ENCODE results near the gene ZNF512B. TPM values are rescaled to one million over a fixed set of nuclear protein-coding genes. Genes with fewer than 3 reads are reported as not detected.

ZNF512B gene
- total RNA-seq, 1 experiment from 2014 or later: 10.3 TPM

DNA sequence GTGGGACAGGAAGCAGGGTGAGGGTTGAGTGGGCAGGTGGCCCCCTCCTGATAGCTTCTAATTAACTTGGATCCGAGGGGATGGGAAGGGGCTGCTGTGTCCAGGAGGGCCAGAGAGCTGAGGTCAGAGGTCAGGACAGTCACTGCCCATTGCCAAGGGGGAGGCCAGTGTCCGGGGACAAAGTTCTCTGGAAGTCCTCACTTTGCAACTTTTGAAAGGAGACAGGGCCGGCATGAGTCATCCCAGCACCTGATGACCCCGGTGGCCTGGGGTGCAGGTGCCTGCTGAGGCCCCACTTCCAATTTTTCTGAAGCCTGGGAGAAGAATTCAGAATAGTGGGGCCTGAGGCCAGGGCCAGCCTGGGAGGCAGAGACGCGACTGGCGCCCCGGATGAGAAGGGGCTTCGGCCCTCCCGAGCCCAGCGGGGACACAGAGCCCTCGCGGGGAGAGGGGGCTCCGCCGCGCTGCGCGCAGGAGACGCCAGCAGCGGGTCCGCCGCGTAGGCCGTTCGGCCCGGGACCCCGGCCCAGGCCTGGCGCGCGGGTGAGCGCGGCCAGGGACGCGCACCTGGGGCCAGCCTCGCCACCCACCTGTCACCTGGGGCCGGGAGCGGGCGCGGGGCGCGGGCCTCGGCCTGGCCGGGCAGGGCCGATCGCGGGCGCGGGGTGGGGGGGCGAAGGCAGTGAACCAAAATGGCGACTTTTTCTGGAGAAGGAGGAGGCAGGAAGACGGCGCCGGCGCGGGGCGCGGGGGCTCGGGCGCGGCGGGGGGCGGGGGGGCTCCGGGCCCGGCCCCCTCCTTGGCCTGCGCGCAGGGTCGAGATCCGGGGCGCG is 586 bp downstream of the ZNF512B start:
- ChIA-PET RAD21 (ENCODE audit: low non-redundant PET in 1 of 2, low total read pairs in 2 of 2, uncharacterized antibody in 2 of 2, unreplicated experiment in 2 of 2) (no interaction called here), POLR2A (no interaction called here), CTCF (no interaction called here)
- Histone ChIP-seq H3K27me3 (ENCODE audit: insufficient read depth, low read length) (no peaks in the 10 kb centered on the region), H3K4me3 (replicated peaks in 1 of 2; ENCODE audit: low read depth in 1 of 2, low read length in 2 of 2) (peak overlapping the region; percentile 54 to 62), H3K9ac (ENCODE audit: low read length) (peak overlapping the region; percentile 63), H3K9me3 (ENCODE audit: control insufficient read depth in 1 of 2, insufficient read depth in 1 of 2, low read depth in 1 of 2, low read length in 2 of 2) (no peaks in the 10 kb centered on the region), H2AFZ (ENCODE audit: low read depth, low read length, poor library complexity, severe bottlenecking) (no peak overlapping the region), H3K36me3 (ENCODE audit: control insufficient read depth in 1 of 2, insufficient read depth in 2 of 2, low read length in 2 of 2) (0 out of 4 replicates have a peak, but pooled peaks cover 0 to 5% of the 10 kb centered on the region in 2 experiments), H3K4me1 (ENCODE audit: control insufficient read depth in 1 of 2, insufficient read depth in 2 of 2, low read length in 2 of 2) (peaks cover 21 to 32% of the 10 kb centered on the region in 2 experiments), H3K27ac (ENCODE audit: low read depth, low read length) (peak overlapping the region; percentile 71; the same call in 1 of the 2 replicates), H4K20me1 (ENCODE audit: insufficient read depth) (no peaks in the 10 kb centered on the region), H3K79me2 (ENCODE audit: insufficient read depth, low read length) (peaks cover 4% of the 10 kb centered on the region; the same call in 1 of the 2 replicates), H3K4me2 (ENCODE audit: low read length) (peak overlapping the region; percentile 76), H3K9me2 (ENCODE audit: insufficient read depth) (no peaks in the 10 kb centered on the region)
- peak; percentile 15 for ATAC-seq
- TF ChIP-seq ZFX (IDR thresholded peaks at IDR 0.05) (peak; percentile 85; the same call in 1 of the 2 replicates), FOSL1 (IDR thresholded peaks at IDR 0.05; ENCODE audit: low read depth) (no peak)
- intact Hi-C loops (cut with micrococcal nuclease): no loop called here
- BruUV-seq (replicated peaks): TSS peak; percentile 35
- no peak for DNase-seq (ENCODE audit: low read depth, low spot score)

DNA sequence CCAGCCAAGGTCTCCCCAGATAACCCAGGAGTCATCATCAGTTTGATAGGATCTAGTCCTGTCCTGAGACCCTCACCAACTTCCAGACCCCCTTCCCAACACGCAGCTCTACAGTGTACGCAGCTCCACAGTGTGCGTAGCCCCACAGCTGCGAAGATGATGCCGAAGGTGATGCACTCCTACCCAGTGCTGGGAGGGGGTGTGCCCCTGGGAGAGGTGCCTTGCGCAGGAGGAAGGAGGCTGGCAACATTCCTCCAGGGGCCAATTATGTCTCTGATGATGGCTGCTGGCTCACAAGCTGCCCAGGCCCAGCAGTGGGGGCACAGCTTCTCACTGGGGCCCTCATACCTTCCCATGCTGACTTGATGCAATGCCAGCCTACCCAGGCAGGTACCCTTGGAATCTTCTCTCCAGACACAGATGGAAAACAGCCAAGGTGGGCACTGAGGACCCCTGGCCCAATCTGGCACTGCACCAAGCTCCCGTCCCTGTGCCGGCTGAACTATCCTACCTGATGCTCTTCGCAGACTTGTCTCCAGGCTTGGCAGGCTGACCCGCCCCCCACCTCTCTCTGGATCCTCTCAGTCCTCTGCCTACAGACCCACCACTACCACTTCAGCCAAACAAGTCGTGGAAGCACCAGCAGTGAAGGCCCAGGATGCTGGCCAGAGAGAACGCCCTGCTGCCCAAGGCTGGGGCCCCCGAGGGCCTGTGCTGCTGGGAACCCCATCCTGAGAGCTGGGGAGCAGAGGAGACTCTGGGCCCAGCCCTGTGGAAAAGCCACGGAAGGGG is 1.4 kb downstream of the ZNF512B start:
- H4K20me1 ChIP-seq (ENCODE audit: insufficient read depth): no peaks in the 10 kb centered on the region
- H3K9me2 ChIP-seq (ENCODE audit: insufficient read depth): no peaks in the 10 kb centered on the region
- CTCF ChIA-PET: no interaction called here
- H2AFZ ChIP-seq (ENCODE audit: low read depth, low read length, poor library complexity, severe bottlenecking): no peak overlapping the region
- intact Hi-C loops (cut with micrococcal nuclease): no loop called here
- no peak for ATAC-seq
- no peak for DNase-seq (ENCODE audit: low read depth, low spot score)
- BruUV-seq (replicated peaks): no TSS peak
- no peaks in the 10 kb centered on the region for H3K9me3 ChIP-seq (ENCODE audit: control insufficient read depth in 1 of 2, insufficient read depth in 1 of 2, low read depth in 1 of 2, low read length in 2 of 2)
- H3K4me2 ChIP-seq (ENCODE audit: low read length): peak overlapping the region; percentile 76
- POLR2A ChIA-PET: interaction anchor here (1.2 kb wide), 1 partner anchor 10 kb away, joined by 5 read pairs; no protein-coding TSS in a partner anchor
- H3K79me2 ChIP-seq (ENCODE audit: insufficient read depth, low read length): peaks cover 4% of the 10 kb centered on the region; the same call in 1 of the 2 replicates
- peak overlapping the region; percentile 63 for H3K9ac ChIP-seq (ENCODE audit: low read length)
- H3K36me3 ChIP-seq (ENCODE audit: control insufficient read depth in 1 of 2, insufficient read depth in 2 of 2, low read length in 2 of 2): 0 out of 4 replicates have a peak, but pooled peaks cover 0 to 5% of the 10 kb centered on the region in 2 experiments
- H3K4me3 ChIP-seq (replicated peaks in 1 of 2; ENCODE audit: low read depth in 1 of 2, low read length in 2 of 2): peak overlapping the region; percentile 54 to 62
- peaks cover 18 to 25% of the 10 kb centered on the region in 2 experiments for H3K4me1 ChIP-seq (ENCODE audit: control insufficient read depth in 1 of 2, insufficient read depth in 2 of 2, low read length in 2 of 2)
- no peaks in the 10 kb centered on the region for H3K27me3 ChIP-seq (ENCODE audit: insufficient read depth, low read length)
- RAD21 ChIA-PET (ENCODE audit: low non-redundant PET in 1 of 2, low total read pairs in 2 of 2, uncharacterized antibody in 2 of 2, unreplicated experiment in 2 of 2): no interaction called here
- H3K27ac ChIP-seq (ENCODE audit: low read depth, low read length): peak overlapping the region; percentile 71; the same call in 1 of the 2 replicates
- TF ChIP-seq, protein P1, sequence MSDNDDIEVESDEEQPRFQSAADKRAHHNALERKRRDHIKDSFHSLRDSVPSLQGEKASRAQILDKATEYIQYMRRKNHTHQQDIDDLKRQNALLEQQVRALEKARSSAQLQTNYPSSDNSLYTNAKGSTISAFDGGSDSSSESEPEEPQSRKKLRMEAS (IDR thresholded peaks at IDR 0.05): no peak
- TF ChIP-seq SP1 (IDR thresholded peaks at IDR 0.05; ENCODE audit: low read depth): no peak
- no peak for TF ChIP-seq SIN3A (IDR thresholded peaks at IDR 0.05; ENCODE audit: low read depth)
- no peak for TF ChIP-seq CBX3 (IDR thresholded peaks at IDR 0.05; ENCODE audit: low read depth)
- TF ChIP-seq POLR2A (IDR thresholded peaks at IDR 0.05; ENCODE audit: borderline replicate concordance, extremely low read depth, insufficient read depth, insufficient read length): no peak
- TF ChIP-seq RAD21 (IDR thresholded peaks at IDR 0.05; ENCODE audit: low read depth): no peak
- TF ChIP-seq ELF1 (IDR thresholded peaks at IDR 0.05; ENCODE audit: borderline replicate concordance, low read depth): no peak
- no peak for TF ChIP-seq FOSL1 (IDR thresholded peaks at IDR 0.05; ENCODE audit: low read depth)
- no peak for TF ChIP-seq POLR2AphosphoS5 (IDR thresholded peaks at IDR 0.05; ENCODE audit: low read depth, low read length)
- no peak for TF ChIP-seq SRF (IDR thresholded peaks at IDR 0.05; ENCODE audit: low read depth)
- TF ChIP-seq JUND (IDR thresholded peaks at IDR 0.05): no peak
- TF ChIP-seq EZH2phosphoT487 (IDR thresholded peaks at IDR 0.05; ENCODE audit: borderline replicate concordance): no peak
- TF ChIP-seq, protein P2, sequence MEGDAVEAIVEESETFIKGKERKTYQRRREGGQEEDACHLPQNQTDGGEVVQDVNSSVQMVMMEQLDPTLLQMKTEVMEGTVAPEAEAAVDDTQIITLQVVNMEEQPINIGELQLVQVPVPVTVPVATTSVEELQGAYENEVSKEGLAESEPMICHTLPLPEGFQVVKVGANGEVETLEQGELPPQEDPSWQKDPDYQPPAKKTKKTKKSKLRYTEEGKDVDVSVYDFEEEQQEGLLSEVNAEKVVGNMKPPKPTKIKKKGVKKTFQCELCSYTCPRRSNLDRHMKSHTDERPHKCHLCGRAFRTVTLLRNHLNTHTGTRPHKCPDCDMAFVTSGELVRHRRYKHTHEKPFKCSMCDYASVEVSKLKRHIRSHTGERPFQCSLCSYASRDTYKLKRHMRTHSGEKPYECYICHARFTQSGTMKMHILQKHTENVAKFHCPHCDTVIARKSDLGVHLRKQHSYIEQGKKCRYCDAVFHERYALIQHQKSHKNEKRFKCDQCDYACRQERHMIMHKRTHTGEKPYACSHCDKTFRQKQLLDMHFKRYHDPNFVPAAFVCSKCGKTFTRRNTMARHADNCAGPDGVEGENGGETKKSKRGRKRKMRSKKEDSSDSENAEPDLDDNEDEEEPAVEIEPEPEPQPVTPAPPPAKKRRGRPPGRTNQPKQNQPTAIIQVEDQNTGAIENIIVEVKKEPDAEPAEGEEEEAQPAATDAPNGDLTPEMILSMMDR (IDR thresholded peaks at IDR 0.05 in 2 of 3, conservative IDR thresholded peaks at IDR 0.05 in 1 of 3; ENCODE audit: borderline replicate concordance in 1 of 3, insufficient read depth in 1 of 3, low read depth in 2 of 3, low read length in 2 of 3): no peak
- TF ChIP-seq EZH2 (IDR thresholded peaks at IDR 0.05): no peak

All from HCT116 (cell line).